Measurements from ENCODE around the gene ATG12.
"Not testable (repeated sequence)": the region's sequence is repeated elsewhere in the genome, so short reads cannot be mapped to it uniquely, and the experiment has no call there.

The ATG12 gene

DNA sequence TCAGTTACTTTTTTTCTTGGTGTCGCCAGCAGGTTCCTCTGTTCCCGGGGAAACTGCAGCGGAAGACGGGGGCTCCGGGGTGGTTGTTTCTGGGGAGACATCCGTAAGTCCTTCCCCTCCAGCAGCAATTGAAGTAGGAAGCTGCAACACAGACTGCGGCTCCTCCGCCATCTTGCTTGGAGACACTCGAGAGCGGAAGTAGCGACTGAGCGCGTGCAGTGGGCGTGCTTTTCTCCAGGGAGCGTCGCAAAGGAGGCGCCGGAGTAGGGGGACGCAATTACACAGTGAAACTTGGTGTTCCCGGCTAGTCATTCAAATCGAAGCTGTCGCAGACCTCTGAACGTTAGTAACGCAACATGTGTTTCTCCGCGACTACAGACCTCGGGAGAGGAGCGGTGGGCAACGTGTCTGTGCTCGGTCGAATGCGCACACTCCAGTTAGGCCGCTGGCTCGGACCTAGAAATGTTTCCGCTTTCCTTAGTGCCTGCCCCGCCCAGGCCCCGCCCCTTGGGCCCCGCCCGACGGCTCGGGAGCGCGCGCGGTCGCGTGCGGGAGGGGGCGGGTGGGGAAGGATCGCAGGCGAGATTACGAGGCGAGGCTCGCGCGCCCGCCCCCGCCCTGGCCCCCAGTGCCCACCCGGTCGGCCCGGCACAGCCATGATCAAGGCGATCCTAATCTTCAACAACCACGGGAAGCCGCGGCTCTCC lies at the start of gene ATG12, which contains the start of gene AP3S1:
Gene ATG12 (minus strand): TSS at position 184 of the 707 bp plus-strand sequence. CDS start 13 bp downstream, at position 171.
Gene AP3S1 (plus strand): TSS at position 554 of the 707 bp plus-strand sequence. CDS start 103 bp downstream, at position 657.
- peak; percentile 42 for DNase-seq

DNA sequence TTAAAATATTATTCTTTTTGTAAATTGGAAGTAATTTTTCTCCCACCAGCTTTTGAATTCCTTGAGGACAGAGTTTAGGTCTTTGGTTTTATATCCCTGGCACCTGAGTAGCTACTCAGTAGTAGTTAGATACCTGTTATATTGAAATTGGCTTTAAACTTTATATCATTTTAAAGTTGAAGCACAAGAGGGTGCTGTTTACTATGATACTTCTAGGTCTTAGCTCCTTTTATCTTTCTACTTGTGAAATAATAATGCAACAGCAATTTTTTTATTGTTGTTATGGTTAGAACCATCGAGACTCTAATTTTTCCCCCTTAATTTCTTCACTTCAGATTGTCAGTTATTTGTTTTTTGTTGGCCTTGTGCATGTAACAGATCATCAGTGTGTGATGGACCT lies 46.7 kb upstream of the ATG12 start:
- no peak for DNase-seq

DNA sequence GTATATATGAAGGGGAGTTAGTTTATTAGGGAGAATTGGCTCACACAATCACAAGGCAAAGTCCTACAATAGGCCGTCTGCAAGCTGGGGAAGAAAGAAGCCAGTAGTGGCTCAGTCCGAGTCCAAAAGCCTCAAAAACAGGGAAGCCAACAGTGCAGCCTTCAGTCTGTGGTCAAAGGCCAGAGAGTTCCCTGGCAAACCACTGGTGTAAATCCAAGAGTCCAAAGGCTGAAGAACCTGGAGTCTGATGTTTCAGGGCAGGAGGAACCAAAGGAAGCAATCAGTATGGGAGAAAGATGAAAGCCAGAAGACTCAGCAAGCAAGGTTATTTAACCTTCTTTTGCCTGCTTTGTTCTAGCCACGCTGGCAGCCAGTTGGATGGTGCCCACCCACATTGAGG lies 43.8 kb upstream of the ATG12 start:
- DNase-seq = not testable (repeated sequence)

DNA sequence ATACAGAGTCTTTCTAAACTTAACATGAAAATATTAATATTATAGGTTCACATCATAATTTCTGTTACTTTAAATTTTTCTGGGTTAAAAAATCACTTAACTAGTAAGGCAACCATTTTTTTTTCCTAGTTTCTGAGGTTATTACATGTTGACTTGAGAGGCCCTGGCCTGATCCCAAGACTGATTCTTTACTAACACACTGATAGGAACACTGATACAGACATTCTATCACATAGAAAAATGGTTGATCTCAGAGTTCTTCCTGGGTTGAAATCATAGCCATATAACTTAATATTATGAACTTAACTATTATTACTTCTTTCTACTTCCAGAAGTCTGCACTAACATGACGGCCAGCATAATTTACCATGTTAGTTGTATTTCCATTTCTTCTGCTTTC lies 43.3 kb upstream of the ATG12 start:
- DNase-seq = no peak

- DNase-seq = not testable (repeated sequence)
Measured at GRCh38 chr5:115882434-115882833, 41.1 kb upstream of the ATG12 start.

DNA sequence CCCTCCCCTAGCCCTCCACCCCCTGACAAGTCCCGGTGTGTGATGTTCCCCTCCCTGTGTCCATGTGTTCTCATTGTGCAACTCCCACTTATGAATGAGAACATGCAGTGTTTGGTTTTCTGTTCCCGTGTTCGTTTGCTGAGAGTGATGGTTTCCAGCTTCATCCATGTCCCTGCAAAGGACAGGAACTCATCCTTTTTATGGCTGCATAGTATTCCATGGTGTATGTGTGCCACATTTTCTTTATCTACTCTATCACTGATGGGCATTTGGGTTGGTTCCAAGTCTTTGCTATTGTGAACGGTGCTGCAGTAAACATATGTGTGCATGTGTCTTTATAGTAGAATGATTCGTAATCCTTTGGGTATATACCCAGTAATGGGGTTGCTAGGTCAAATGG lies 36.0 kb upstream of the ATG12 start:
- not testable (repeated sequence) for DNase-seq

DNA sequence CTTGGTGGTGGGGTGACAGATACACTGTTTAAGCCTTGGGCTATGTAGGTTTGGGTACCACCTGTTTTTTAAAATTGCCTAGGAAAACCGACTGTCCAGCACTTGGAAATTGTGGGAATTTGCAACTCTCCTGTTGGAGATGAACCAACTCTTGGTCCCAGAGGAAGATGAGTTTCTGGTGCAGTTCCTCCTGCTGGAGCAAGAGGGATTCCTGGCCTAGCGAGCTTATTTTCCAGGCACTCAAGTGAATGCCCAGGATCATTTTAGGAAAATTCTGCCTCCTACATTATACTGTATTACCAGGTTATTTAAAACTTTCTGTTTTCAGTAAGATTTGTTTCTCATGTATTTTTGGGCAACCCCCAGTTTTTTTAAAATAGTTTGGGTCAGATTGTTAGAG lies 34.1 kb upstream of the ATG12 start:
- no peak for DNase-seq

- DNase-seq = no peak
Measured at GRCh38 chr5:115873392-115873791, 32.0 kb upstream of the ATG12 start.

DNA sequence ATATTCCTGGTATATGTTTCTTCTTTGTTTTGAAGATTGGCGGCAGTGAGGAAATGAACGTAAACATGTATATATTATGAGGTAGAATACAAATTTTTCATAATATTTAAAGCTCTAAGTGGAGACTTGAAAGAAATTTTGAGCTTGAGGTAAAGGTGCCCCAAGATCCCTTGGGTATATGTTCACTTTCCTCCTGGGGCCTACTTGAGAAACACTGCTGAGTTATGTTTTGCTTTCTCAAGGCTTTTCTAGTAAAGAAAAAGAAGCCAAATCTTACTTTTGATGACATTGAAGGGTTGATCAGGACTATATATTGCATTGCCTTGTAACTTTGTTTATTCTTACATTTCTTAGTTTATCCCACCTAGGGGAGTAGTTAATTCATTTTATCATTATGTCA lies 31.1 kb upstream of the ATG12 start:
- no peak for DNase-seq

DNA sequence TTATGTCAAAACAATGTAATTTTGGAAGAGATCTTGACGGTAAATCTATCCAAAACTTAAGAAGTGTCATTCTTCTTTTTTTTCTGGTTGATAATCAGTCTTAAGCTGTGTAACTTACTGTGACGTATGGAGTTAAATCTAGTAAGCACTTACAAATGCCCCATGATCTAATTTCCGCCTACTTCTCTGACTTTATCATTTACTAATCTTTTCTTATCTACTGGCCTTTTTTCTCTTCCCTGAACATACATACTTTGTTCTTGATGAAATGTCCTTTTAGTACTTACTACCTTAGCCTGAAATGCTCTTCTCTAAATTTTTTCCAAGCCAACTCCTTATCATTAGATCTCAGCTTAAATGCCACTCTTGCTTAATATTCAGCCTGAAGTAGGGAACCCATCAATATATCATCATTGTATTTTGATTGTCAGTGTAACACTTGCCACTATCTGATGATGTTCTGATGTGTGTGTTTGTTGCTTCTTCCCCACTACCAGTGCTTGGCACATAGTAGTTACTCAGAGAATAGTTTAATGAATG lies 28.0 kb upstream of the ATG12 start:
- no peak for DNase-seq

DNA sequence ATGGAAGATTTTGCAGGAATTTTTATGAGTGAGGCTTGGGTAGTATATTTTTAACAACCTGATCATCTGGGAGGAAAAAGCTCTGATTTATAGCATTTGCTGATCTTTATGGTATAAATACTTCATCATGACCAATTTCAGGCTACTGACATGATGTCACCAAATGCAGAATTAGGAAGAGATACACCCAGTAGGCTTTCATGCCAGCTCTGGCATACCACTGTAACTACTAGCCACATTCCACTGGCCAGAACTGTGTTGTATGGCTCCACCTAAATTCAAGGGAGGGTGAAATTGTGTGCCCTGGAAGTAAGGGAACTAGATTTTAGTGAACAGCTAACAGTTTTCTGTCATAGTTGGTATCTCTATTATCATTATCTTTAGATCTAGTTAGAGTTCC lies 18.0 kb upstream of the ATG12 start:
- no peak for DNase-seq

DNA sequence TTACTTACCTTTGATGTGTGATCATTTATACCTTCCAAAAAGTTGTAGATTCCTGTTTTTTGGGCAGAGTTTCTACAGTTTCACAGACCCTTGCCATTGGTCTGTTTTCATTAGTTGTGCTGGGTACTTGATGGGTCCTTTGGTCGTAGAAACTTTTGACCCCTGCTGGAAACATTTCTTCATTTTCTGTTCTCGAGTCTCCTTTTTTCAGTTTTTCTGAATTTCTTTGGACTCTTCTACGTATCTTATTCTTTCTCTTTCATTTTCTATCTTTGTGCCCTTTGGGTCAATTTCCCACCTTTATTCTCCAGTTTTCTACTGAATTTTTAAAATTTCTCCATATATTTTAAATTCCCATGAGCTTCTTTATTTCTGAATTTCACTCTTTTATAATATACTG lies 17.0 kb upstream of the ATG12 start:
- DNase-seq = no peak

DNA sequence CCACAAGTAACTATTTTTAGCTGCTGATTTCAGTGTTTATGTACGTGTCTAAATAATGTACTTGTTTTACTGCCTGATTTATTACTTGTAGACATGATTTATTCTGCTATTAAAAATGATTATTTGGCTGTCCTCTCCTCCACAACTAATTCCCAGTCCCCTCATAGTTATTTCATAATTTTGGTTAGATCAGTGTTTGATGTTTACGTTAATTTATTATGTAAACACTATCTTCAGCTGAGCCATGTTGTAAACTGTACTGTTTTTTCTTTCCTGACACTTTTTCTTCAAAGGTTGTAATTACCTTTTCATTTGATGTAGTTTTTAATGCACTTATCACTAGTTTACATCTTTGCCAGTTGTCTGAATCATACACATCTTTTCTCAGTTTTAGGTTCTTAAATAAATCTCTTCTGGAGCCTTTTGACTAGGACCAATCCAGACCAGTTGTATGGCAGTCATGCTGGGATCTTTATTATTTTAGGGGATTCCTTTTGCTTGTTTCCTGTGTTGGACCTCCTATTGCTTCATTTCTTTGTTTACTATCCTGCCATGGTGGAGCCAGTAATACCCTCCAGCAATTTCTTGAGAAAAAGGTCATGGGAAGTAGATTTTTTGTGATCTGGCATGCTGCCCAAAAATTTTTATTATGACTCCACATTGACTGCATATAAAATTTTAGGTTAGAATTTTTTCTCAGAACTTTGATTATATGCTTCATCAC lies 16.4 kb upstream of the ATG12 start:
- no peak for DNase-seq

DNA sequence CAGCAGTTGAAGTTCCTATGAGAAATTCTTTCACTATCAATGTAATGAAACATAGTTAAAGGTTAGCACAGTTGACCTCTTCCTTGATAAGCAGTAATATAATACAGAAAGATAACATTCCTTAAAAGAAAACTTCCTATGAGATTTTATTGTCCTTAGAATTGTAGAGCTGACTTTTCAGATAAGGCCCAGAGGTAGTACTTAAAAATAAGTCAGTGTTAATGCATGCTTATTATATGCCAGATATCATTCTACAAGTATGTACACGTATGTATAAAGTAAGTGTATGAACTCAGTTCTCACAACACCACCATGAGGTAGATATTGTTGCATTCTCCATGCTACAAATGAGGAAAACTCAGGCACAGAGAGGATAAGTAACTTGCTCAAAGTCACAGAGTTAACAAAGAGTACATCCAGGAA lies 15.7 kb upstream of the ATG12 start:
- DNase-seq = no peak

DNA sequence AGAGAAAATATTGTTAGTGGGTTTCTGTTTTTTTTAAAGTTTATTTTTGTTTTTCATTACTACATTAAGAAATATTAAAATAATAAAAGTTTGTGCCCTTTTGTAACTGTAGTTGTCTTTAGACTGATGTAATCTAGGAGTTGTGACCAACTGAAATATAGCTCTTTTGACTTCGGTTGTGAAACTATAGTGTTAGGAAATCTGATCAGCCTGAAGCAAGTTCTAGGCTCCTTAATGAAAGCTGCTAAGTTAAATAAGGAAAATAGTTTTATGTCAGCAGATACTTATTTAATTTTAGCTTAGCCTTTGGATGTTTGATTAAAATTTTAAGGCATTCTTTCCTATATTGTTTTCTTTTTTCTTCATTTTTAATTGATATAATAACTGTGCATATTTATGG lies 14.6 kb upstream of the ATG12 start:
- DNase-seq = no peak

GRCh38 chr5:115854139-115854538 lies 12.8 kb upstream of the ATG12 start:
- DNase-seq = no peak

DNA sequence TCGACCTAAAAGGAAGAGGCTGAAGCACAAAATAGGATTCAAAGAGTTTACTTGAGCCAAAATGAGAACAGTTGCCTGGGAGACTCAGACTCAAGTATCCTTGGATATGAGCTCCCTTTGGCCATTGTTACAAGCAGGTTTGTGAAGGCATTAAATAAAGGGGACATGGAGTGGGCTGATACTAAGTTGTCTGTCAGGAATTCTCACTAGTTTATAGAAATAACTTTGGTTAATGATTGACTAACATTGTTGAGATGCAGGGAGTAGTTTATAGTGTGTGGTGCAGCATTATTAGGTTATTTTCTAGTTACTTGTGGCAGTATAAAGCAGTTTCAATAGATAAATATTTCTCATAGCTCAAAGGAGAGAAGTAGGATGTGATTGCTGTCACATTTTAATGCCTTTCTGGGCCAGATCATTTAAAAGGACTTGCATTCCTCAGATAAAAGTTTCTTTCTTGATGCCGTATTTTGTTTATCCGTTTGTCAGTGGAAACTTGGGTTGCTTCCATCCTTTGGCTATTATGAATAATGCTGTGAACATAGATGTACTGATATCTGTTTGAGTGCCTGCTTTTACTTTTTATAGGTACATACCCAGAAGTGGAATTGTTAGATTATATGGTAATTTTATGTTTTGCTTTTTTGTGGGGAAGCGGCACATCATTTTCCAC lies 9.5 kb upstream of the ATG12 start:
- no peak for DNase-seq

- no peak for DNase-seq
Measured at GRCh38 chr5:115849258-115849798, 8.0 kb upstream of the ATG12 start.

DNA sequence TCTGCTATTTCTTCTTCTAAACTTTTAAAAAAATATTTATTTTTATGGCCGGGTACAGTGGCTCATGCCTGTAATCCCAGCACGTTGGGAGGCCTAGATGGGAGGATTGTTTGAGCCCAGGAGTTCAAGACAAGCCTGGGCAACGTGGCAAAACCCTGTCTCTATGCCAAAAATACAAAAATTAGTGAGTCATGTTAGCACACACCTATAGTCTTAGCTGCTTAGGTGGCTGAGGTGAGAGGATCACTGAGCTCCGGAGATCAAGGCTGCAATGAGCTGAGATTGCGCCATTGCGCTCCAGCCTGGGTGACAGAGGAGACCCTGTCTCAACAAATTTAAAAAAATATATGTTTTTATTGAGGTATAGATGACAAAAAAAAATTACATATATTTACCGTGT lies 5.9 kb upstream of the ATG12 start:
- no peak for DNase-seq

- DNase-seq = no peak
Measured at GRCh38 chr5:115844321-115844817, 3.0 kb upstream of the ATG12 start.

DNA sequence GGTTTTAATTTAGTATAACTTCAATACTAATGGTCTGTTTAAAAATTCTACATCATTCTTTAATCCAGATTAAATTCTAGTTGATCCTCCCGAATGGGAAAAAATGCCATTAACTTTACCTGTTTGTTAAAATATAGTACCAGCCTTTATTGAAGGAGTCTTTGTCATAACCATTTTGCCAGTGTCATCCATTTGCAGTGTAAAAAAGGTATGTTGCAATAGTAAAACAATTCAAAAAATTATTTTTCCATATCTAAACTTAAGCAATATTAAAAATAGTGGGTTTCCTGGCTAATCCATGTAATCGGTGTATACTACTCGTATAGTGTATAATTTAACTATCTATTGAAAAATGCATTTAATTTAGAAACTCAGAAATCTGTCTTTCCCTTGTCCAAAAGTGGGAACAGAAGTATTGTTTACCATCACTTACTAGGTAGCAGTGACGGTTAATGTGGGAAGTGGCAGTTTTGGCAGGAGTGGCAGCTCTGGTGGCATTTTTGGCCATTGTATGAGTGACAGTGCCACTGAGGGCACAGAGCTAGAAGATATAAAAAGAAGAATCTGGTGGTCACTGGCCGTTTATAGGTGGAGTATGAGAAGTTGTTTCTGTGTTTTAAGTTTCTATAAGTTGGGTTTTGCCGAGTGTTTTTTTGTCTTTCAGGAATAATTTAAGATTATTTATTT lies 2.2 kb upstream of the ATG12 start:
- DNase-seq = no peak

DNA sequence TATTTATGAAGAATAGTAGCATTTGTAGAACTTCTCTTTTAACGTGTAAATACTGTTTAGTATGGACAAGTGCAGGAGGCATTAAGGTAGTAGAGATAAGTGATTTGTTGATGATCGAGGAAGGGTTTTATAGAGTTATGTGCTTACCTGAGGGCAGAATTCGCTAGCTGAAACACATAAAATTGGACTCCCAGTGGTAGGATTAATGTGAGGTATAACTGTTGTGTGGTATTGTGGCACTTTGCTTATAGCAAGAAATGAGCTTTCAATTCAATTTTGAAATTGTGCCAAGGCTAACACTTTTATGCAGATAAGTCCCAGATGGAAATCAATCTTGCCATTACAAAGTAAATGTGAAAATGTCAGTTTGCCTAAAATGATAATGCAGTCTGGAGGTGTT lies 1.6 kb upstream of the ATG12 start:
- no peak for DNase-seq

All from cortex of kidney (tissue), 1 donor.